IMR-90 (cell line): ENCODE data around the gene GPHB5. TPM values are rescaled to one million over a fixed set of nuclear protein-coding genes. Genes with fewer than 3 reads are reported as not detected.

Experiments
- ATAC-seq: fragments of 200-7000 bp; cut with Tn5 transposase; 2 replicates; pipeline ENCODE4 v1.9.1; 2020; ENCODE audit warnings: low read depth, mild to moderate bottlenecking, moderate library complexity
- BruUV-seq: library from RNA; stranded (reverse); fragments of 400-500 nt; replicated peaks from 2 replicates; lab custom pipeline; 2021; lab: Mats Ljungman, UMichigan
- CTCF ChIA-PET: fragments of 300-600 bp; formaldehyde crosslinking; extraction: SDS; loops from one replicate; lab custom pipeline; 2021; ENCODE audit warnings: antibody characterized with exemption; lab: Yijun Ruan, JAX
- POLR2A ChIA-PET: fragments of 300-600 bp; sonication (Branson Sonifier 250); formaldehyde crosslinking; loops from one replicate; lab custom pipeline; 2022; ENCODE audit warnings: antibody characterized with exemption; ENCODE audit not compliant: unreplicated experiment; lab: Charles Lee
- DNase-seq: peaks from one replicate; pipeline ENCODE4 v3.0.0; 2013
- H2AFZ ChIP-seq: replicated peaks from 2 replicates; pipeline ENCODE3; 2013; ENCODE audit warnings: low read length, mild to moderate bottlenecking; ENCODE audit not compliant: poor library complexity
- H2AK5ac ChIP-seq: 2 replicates; pipeline ENCODE4 v1.6.1; 2013; ENCODE audit warnings: low read depth, low read length, inconsistent platforms
- H2AK9ac ChIP-seq: replicated peaks from 2 replicates; pipeline ENCODE3; 2013; ENCODE audit warnings: mild to moderate bottlenecking, low read depth, low read length, moderate library complexity; ENCODE audit not compliant: poor library complexity
- H2BK120ac ChIP-seq: 2 replicates; pipeline ENCODE4 v1.6.1; 2013; ENCODE audit warnings: low read depth, low read length, inconsistent platforms
- H2BK15ac ChIP-seq: 3 replicates; pipeline ENCODE4 v1.6.1; 2013; ENCODE audit warnings: low read depth, low read length, inconsistent platforms
- H2BK20ac ChIP-seq: 2 replicates; pipeline ENCODE4 v1.6.1; 2013; ENCODE audit warnings: low read depth, mild to moderate bottlenecking, inconsistent platforms, low read length, moderate library complexity
- H2BK5ac ChIP-seq: 2 replicates; pipeline ENCODE4 v1.6.1; 2013; ENCODE audit warnings: mild to moderate bottlenecking, low read depth, low read length, inconsistent platforms; ENCODE audit not compliant: poor library complexity, severe bottlenecking
- H3K14ac ChIP-seq: replicated peaks from 2 replicates; pipeline ENCODE4 v1.6.1; 2013; ENCODE audit warnings: low read depth, low read length, inconsistent platforms
- H3K18ac ChIP-seq: 2 replicates; pipeline ENCODE4 v1.6.1; 2013; ENCODE audit warnings: low read depth, low read length, control low read depth
- H3K23ac ChIP-seq: 2 replicates; pipeline ENCODE4 v1.6.1; 2013; ENCODE audit warnings: low read depth, low read length, inconsistent platforms
- H3K27ac ChIP-seq: 2 replicates; pipeline ENCODE4 v1.5.1; 2013; ENCODE audit warnings: mild to moderate bottlenecking, control low read depth, low read length; ENCODE audit not compliant: insufficient read depth
- H3K27me3 ChIP-seq: 2 replicates; pipeline ENCODE4 v1.6.1; 2013; ENCODE audit warnings: low read length; ENCODE audit not compliant: control insufficient read depth, insufficient read depth
- H3K36me3 ChIP-seq: 2 replicates; pipeline ENCODE4 v1.6.1; 2013; ENCODE audit warnings: low read length, mixed read lengths; ENCODE audit not compliant: control insufficient read depth, insufficient read depth
- H3K4ac ChIP-seq: 2 replicates; pipeline ENCODE4 v1.6.1; 2013; ENCODE audit warnings: low read depth, low read length, inconsistent platforms
- H3K4me1 ChIP-seq: 2 replicates; pipeline ENCODE4 v1.6.1; 2013; ENCODE audit warnings: low read length, mixed read lengths; ENCODE audit not compliant: control insufficient read depth, insufficient read depth
- H3K4me2 ChIP-seq: 2 replicates; pipeline ENCODE4 v1.6.1; 2013; ENCODE audit warnings: low read depth, mild to moderate bottlenecking, control low read depth, low read length, moderate library complexity
- H3K4me3 ChIP-seq: 2 replicates; pipeline ENCODE4 v1.5.1; 2013; ENCODE audit warnings: low read depth, mild to moderate bottlenecking, control low read depth, low read length, moderate library complexity; ENCODE audit not compliant: insufficient read depth
- H3K56ac ChIP-seq: 2 replicates; pipeline ENCODE4 v1.6.1; 2013; ENCODE audit warnings: low read length, inconsistent platforms; ENCODE audit not compliant: insufficient read depth; ENCODE audit errors: extremely low read depth
- H3K79me1 ChIP-seq, 2 experiments: 2 replicates each; pipeline ENCODE4 v1.6.1; 2013; ENCODE audit warnings: low read length in 2 of 2, inconsistent platforms in 1 of 2, low read depth in 1 of 2
- H3K9ac ChIP-seq: 2 replicates; pipeline ENCODE4 v1.6.1; 2013; ENCODE audit warnings: low read depth, low read length, control low read depth
- H3K9me1 ChIP-seq: 2 replicates; pipeline ENCODE4 v1.6.1; 2013; ENCODE audit warnings: low read length, inconsistent platforms; ENCODE audit not compliant: insufficient read depth
- H3K9me3 ChIP-seq: 2 replicates; pipeline ENCODE4 v1.6.1; 2013; ENCODE audit warnings: low read length; ENCODE audit not compliant: control insufficient read depth, insufficient read depth
- H4K20me1 ChIP-seq: 2 replicates; pipeline ENCODE4 v1.6.1; 2013; ENCODE audit warnings: low read length, inconsistent platforms; ENCODE audit not compliant: insufficient read depth
- H4K5ac ChIP-seq: 2 replicates; pipeline ENCODE4 v1.6.1; 2013; ENCODE audit warnings: mild to moderate bottlenecking, low read depth, low read length, control low read depth
- H4K8ac ChIP-seq, 2 experiments: 2 replicates each; pipeline ENCODE4 v1.6.1; 2013; ENCODE audit warnings: low read depth in 2 of 2, low read length in 2 of 2, control low read depth in 1 of 2, inconsistent platforms in 1 of 2
- H4K91ac ChIP-seq: 2 replicates; pipeline ENCODE4 v1.6.1; 2013; ENCODE audit warnings: low read depth, low read length, inconsistent platforms; ENCODE audit not compliant: insufficient read depth
- BHLHE40 ChIP-seq: fragments of 150-350 bp; IDR thresholded peaks from 2 replicates; pipeline ENCODE4 v1.6.1; 2016; ENCODE audit warnings: mild to moderate bottlenecking, low read depth, low read length
- CEBPB ChIP-seq: IDR thresholded peaks from 2 replicates; pipeline ENCODE4 v1.6.1; 2012; ENCODE audit warnings: low read depth, low read length, improper control_type of control experiment
- CHD1 ChIP-seq: IDR thresholded peaks from 2 replicates; pipeline ENCODE4 v1.6.1; 2012; ENCODE audit warnings: low read depth, low read length, improper control_type of control experiment
- CTCF ChIP-seq: conservative IDR thresholded peaks from 2 replicates; pipeline ENCODE4 v1.5.1; 2012; ENCODE audit warnings: mild to moderate bottlenecking, low read depth, low read length, improper control_type of control experiment
- ELK1 ChIP-seq: fragments of 150-350 bp; IDR thresholded peaks from 2 replicates; pipeline ENCODE4 v1.6.1; 2016; ENCODE audit warnings: low read depth, mild to moderate bottlenecking, low read length, moderate library complexity, borderline replicate concordance
- FOS ChIP-seq: fragments of 150-350 bp; IDR thresholded peaks from 2 replicates; pipeline ENCODE4 v1.6.1; 2016; ENCODE audit warnings: low read depth, low read length
- MAFK ChIP-seq: IDR thresholded peaks from 2 replicates; pipeline ENCODE4 v1.6.1; 2012; ENCODE audit warnings: low read depth, low read length, improper control_type of control experiment
- MAZ ChIP-seq: IDR thresholded peaks from 2 replicates; pipeline ENCODE4 v1.6.1; 2012; ENCODE audit warnings: low read depth, mild to moderate bottlenecking, low read length, improper control_type of control experiment, moderate library complexity, borderline replicate concordance
- MXI1 ChIP-seq: IDR thresholded peaks from 2 replicates; pipeline ENCODE4 v1.6.1; 2012; ENCODE audit warnings: low read depth, mild to moderate bottlenecking, low read length, moderate library complexity, borderline replicate concordance
- NFE2L2 ChIP-seq: fragments of 150-350 bp; IDR thresholded peaks from 2 replicates; pipeline ENCODE4 v1.6.1; 2016; ENCODE audit warnings: low read depth, mild to moderate bottlenecking, low read length
- POLR2A ChIP-seq: IDR thresholded peaks from 2 replicates; pipeline ENCODE4 v1.6.1; 2012; ENCODE audit warnings: mild to moderate bottlenecking, low read depth, low read length
- RAD21 ChIP-seq: IDR thresholded peaks from 2 replicates; pipeline ENCODE4 v1.6.1; 2012; ENCODE audit warnings: low read length, improper control_type of control experiment
- RCOR1 ChIP-seq: IDR thresholded peaks from 2 replicates; pipeline ENCODE4 v1.6.1; 2012; ENCODE audit warnings: mild to moderate bottlenecking, low read length, improper control_type of control experiment; ENCODE audit not compliant: insufficient replicate concordance
- RFX5 ChIP-seq: IDR thresholded peaks from 2 replicates; pipeline ENCODE4 v1.8.0; 2012; ENCODE audit warnings: low read depth, mild to moderate bottlenecking, low read length, moderate library complexity
- SMC3 ChIP-seq: fragments of 150-350 bp; IDR thresholded peaks from 2 replicates; pipeline ENCODE4 v1.6.1; 2016; ENCODE audit warnings: low read depth, mild to moderate bottlenecking, antibody characterized with exemption, low read length, moderate library complexity
- USF2 ChIP-seq: fragments of 150-350 bp; IDR thresholded peaks from 2 replicates; pipeline ENCODE4 v1.6.1; 2017; ENCODE audit warnings: mild to moderate bottlenecking, antibody characterized with exemption, low read length, low read depth
- WGBS, 2 experiments: methylation state at CpG; one replicate each; pipeline versions ENCODE4 v1.1.5 to v1.1.7; 2013; ENCODE audit warnings: missing lambda C conversion rate in 2 of 2; ENCODE audit not compliant: insufficient read length in 1 of 2; ENCODE audit errors: extremely low coverage in 2 of 2; 5-methylcytosine and 5-hydroxymethylcytosine counted together
- dilution Hi-C: fragments of 300-500 bp; cut with HindIII; formaldehyde crosslinking; loops from one replicate; pipeline ENCODE4 v1.14.3; 2018; ENCODE audit warnings: low sequenced_read_pairs; ENCODE audit not compliant: unreplicated experiment
- in situ Hi-C: fragments of 300-500 bp; cut with MboI; formaldehyde crosslinking; loops from 3 replicates; pipeline ENCODE4 v1.14.3; 2019; ENCODE audit warnings: low sequenced_read_pairs, inconsistent platforms, mixed read lengths
- intact Hi-C: fragments of 100-400 bp; cut with micrococcal nuclease; formaldehyde crosslinking; loops from 2 replicates; pipeline ENCODE4 v1.10.0; 2022
- polyA plus RNA-seq, 3 experiments: library from polyadenylated mRNA; depleted of rRNA; stranded (reverse); fragments of >200 nt; gene quantifications; 2 replicates each; pipeline ENCODE4 v1.2.3, GENCODE V29; 2012; ENCODE audit warnings: low replicate concordance in 1 of 3
- total RNA-seq: library from RNA; depleted of rRNA; stranded (reverse); fragments of >200 nt; gene quantifications from 2 replicates; pipeline ENCODE4 v1.2.3, GENCODE V29; 2012

The GPHB5 gene
- total and polyA plus RNA-seq, 2 of the 4 experiments (the other 2 are of a cell fraction): not detected

GRCh38 chr14:63343878-63344277, 25.1 kb upstream of the GPHB5 start:
- dilution Hi-C loops (no loop called here), intact Hi-C loops (no loop called here), in situ Hi-C loops (no loop called here)
- Histone ChIP-seq H2AFZ (no peak overlapping the region), H3K9me1 (no peaks in the 10 kb centered on the region), H2BK120ac (no peak overlapping the region), H3K9me3 (no peaks in the 10 kb centered on the region), H3K56ac (no peak overlapping the region), H3K27me3 (peaks cover 7% of the 10 kb centered on the region), H2AK5ac (no peak overlapping the region), H4K20me1 (no peaks in the 10 kb centered on the region), H4K8ac (no peak overlapping the region), H4K91ac (no peak overlapping the region), H2AK9ac (no peak overlapping the region), H3K4me3 (no peak overlapping the region), H2BK5ac (no peak overlapping the region), H3K4me1 (no peaks in the 10 kb centered on the region), H3K9ac (no peak overlapping the region), H3K23ac (no peak overlapping the region), H4K5ac (no peak overlapping the region), H2BK15ac (no peak overlapping the region), H3K36me3 (no peaks in the 10 kb centered on the region), H3K18ac (no peak overlapping the region), H2BK20ac (no peak overlapping the region), H3K4ac (no peak overlapping the region), H3K4me2 (no peak overlapping the region), H3K14ac (no peak overlapping the region), H3K79me1 (no peaks in the 10 kb centered on the region), H3K27ac (no peak overlapping the region)
- ATAC-seq: no peak
- no TSS peak for BruUV-seq
- WGBS, 2 experiments: no CpG with 5 or more reads among the region's 1 CpG
- DNase-seq: peak; percentile 56
- no peak for TF ChIP-seq RAD21
- no peak for TF ChIP-seq RCOR1
- no peak for TF ChIP-seq SMC3
- TF ChIP-seq RFX5: no peak
- TF ChIP-seq POLR2A: no peak
- no peak for TF ChIP-seq MXI1
- no peak for TF ChIP-seq CHD1
- no peak for TF ChIP-seq CEBPB
- TF ChIP-seq CTCF: no peak
- no peak for TF ChIP-seq BHLHE40
- no peak for TF ChIP-seq USF2
- no peak for TF ChIP-seq MAZ
- no peak for TF ChIP-seq NFE2L2
- TF ChIP-seq FOS: no peak
- no peak for TF ChIP-seq MAFK
- TF ChIP-seq ELK1: no peak
- ChIA-PET POLR2A (no interaction called here), CTCF (no interaction called here)
